ENCODE measurements around the gene DGCR6L. TPM values are rescaled to one million over a fixed set of nuclear protein-coding genes. Genes with fewer than 3 reads are reported as not detected.

Gene DGCR6L
- total RNA-seq, 1 experiment from 2014 or later = 38.6 TPM

- Histone ChIP-seq H3T11ph (ENCODE audit: low read length) (no peak overlapping the region), H3K4ac (ENCODE audit: low read depth, low read length) (no peak overlapping the region), H3K56ac (ENCODE audit: insufficient read length, low read depth, low read length) (no peak overlapping the region), H2AK5ac (ENCODE audit: insufficient read length, low read length) (no peak overlapping the region), H4K5ac (ENCODE audit: insufficient read length, low read depth, low read length) (no peak overlapping the region), H3K4me1 (ENCODE audit: insufficient read depth, low read length) (no peaks in the 10 kb centered on the region), H2BK20ac (ENCODE audit: low read depth, low read length, poor library complexity, severe bottlenecking) (no peak overlapping the region), H3K18ac (ENCODE audit: insufficient read length, low read depth, low read length) (no peak overlapping the region), H4K91ac (ENCODE audit: insufficient read length, low read depth, low read length) (no peak overlapping the region), H2AFZ (ENCODE audit: low read length) (no peak overlapping the region), H3K9me3 (ENCODE audit: control insufficient read depth, low read depth, low read length) (no peaks in the 10 kb centered on the region), H2BK15ac (ENCODE audit: low read depth, low read length) (no peak overlapping the region), H2BK5ac (ENCODE audit: insufficient read length, low read length) (no peak overlapping the region), H3K27me3 (ENCODE audit: insufficient read depth, low read length) (no peaks in the 10 kb centered on the region), H3K14ac (ENCODE audit: insufficient read depth, low read length) (no peak overlapping the region), H3K9ac (ENCODE audit: extremely low read depth, insufficient read length, low read length) (no peak overlapping the region), H3K79me1 (ENCODE audit: insufficient read depth, low read depth, low read length, poor library complexity, severe bottlenecking) (no peaks in the 10 kb centered on the region), H3K23ac (ENCODE audit: insufficient read length, low read depth, low read length) (no peak overlapping the region), H4K20me1 (ENCODE audit: control insufficient read depth, insufficient read depth, insufficient read length) (no peaks in the 10 kb centered on the region), H2BK120ac (ENCODE audit: low read depth, low read length, poor library complexity, severe bottlenecking) (no peak overlapping the region), H2BK12ac (ENCODE audit: insufficient read length, low read depth, low read length) (no peak overlapping the region), H3K27ac (ENCODE audit: insufficient read length, low read depth, low read length) (no peak overlapping the region), H3K4me2 (ENCODE audit: insufficient read depth, insufficient read length, low read length) (no peak overlapping the region), H3K23me2 (ENCODE audit: insufficient read length, low read depth, low read length, poor library complexity, severe bottlenecking) (peaks cover 11% of the 10 kb centered on the region), H4K8ac (replicated peaks; ENCODE audit: insufficient read length, low read depth, low read length) (no peak overlapping the region), H3K79me2 (ENCODE audit: insufficient read depth, low read length) (no peaks in the 10 kb centered on the region)
- H3K4me3 Mint-ChIP-seq = no peak overlapping the region
- DNase-seq = no peak
- peaks cover 10 to 25% of the 10 kb centered on the region in 2 experiments for H3K4me1 Mint-ChIP-seq
- no peak overlapping the region for H3K27ac Mint-ChIP-seq
- no peak for TF ChIP-seq CTCF (conservative IDR thresholded peaks at IDR 0.05)
- H3K27me3 Mint-ChIP-seq (ENCODE audit: low read depth) = peaks cover 2% of the 10 kb centered on the region
- no CpG with 5 or more reads among the region's 9 CpGs for WGBS (ENCODE audit: extremely low coverage, insufficient read length, low lambda C conversion rate)
- no peaks in the 10 kb centered on the region for H3K9me3 Mint-ChIP-seq
- H3K36me3 Mint-ChIP-seq (ENCODE audit: insufficient read depth in 1 of 3, low read depth in 3 of 3) = no peaks in the 10 kb centered on the region
Observed at GRCh38 chr22:20272174-20272573, 47.7 kb downstream of the DGCR6L start.

All from H9 (cell line).